Endothelial cell of umbilical vein (primary cell): ENCODE results near the gene KCNQ1OT1. TPM values are rescaled to one million over a fixed set of nuclear protein-coding genes. Genes with fewer than 3 reads are reported as not detected.

ENCODE experiments used
- BruUV-seq: library from RNA; stranded (reverse); fragments of 400-500 nt; replicated peaks from 2 replicates; lab custom pipeline; 2021; lab: Mats Ljungman, UMichigan
- CTCF ChIA-PET: fragments of 300-600, 350-600 bp; sonication (Branson Sonifier 250); formaldehyde crosslinking; loops from one replicate; lab custom pipeline; 2021; ENCODE audit warnings: antibody characterized with exemption, inconsistent platforms; lab: Charles Lee
- POLR2A ChIA-PET: fragments of 300-600, 350-600 bp; sonication (Branson Sonifier 250); formaldehyde crosslinking; loops from one replicate; lab custom pipeline; 2021; ENCODE audit warnings: antibody characterized with exemption, inconsistent platforms; lab: Charles Lee
- DNase-seq: peaks from one replicate; pipeline ENCODE4 v3.0.0-alpha.2; 2011; ENCODE audit warnings: low read depth, low spot score
- FAIRE-seq: peaks from 2 replicates; lab custom pipeline; 2011; peaks lifted over from hg19 to GRCh38; lab: Jason Lieb, UNC
- H2AFZ ChIP-seq: 2 replicates; pipeline ENCODE4 v1.6.0; 2012; ENCODE audit warnings: low read depth, low read length, control low read depth, inconsistent platforms
- H3K27ac ChIP-seq: 2 replicates; pipeline ENCODE4 v1.5.1; 2011; ENCODE audit warnings: low read depth, mild to moderate bottlenecking, control low read depth, low read length, moderate library complexity; ENCODE audit not compliant: insufficient read depth
- H3K27me3 ChIP-seq, 2 experiments: 2 replicates each; pipeline versions ENCODE4 v1.6.0 to v1.6.1; 2011; ENCODE audit warnings: low read length in 2 of 2, mixed read lengths in 1 of 2; ENCODE audit not compliant: control insufficient read depth in 2 of 2, insufficient read depth in 2 of 2
- H3K36me3 ChIP-seq, 2 experiments: 2 replicates in 1 of 2; 3 replicates in 1 of 2; pipeline ENCODE4 v1.5.1; 2011; ENCODE audit warnings: low read length in 2 of 2, mild to moderate bottlenecking in 1 of 2, moderate library complexity in 1 of 2; ENCODE audit not compliant: control insufficient read depth in 2 of 2, insufficient read depth in 2 of 2; ENCODE audit errors: extremely low read depth in 1 of 2
- H3K4me1 ChIP-seq: 3 replicates; pipeline ENCODE4 v1.5.1; 2011; ENCODE audit warnings: mild to moderate bottlenecking, low read length; ENCODE audit not compliant: control insufficient read depth, insufficient read depth; ENCODE audit errors: extremely low read depth
- H3K4me2 ChIP-seq: 2 replicates; pipeline ENCODE4 v1.6.1; 2011; ENCODE audit warnings: low read length, control low read depth, mixed read lengths; ENCODE audit not compliant: insufficient read depth
- H3K4me3 ChIP-seq, 3 experiments: fragments of 200-600 bp in 1 of 3; sonication (generic), shearing (Covaris generic) in 1 of 3; replicated peaks in 1 of 3; 2 replicates each; pipeline ENCODE4 v1.5.1; 2011 to 2016; ENCODE audit warnings: control low read depth in 3 of 3, low read length in 3 of 3, mild to moderate bottlenecking in 2 of 3, inconsistent platforms in 1 of 3, low read depth in 1 of 3, moderate library complexity in 1 of 3; ENCODE audit not compliant: insufficient read depth in 1 of 3
- H3K79me2 ChIP-seq: 2 replicates; pipeline ENCODE4 v1.6.0; 2012; ENCODE audit warnings: low read length, inconsistent platforms; ENCODE audit not compliant: control insufficient read depth, insufficient read depth
- H3K9ac ChIP-seq: replicated peaks from 2 replicates; pipeline ENCODE3; 2011; ENCODE audit warnings: low read length, control low read depth; ENCODE audit not compliant: insufficient read depth; ENCODE audit errors: extremely low read depth
- H3K9me1 ChIP-seq: replicated peaks from 3 replicates; pipeline ENCODE4 v1.6.0; 2011; ENCODE audit warnings: mild to moderate bottlenecking, low read length; ENCODE audit not compliant: control insufficient read depth, insufficient read depth; ENCODE audit errors: extremely low read depth
- H3K9me3 ChIP-seq: replicated peaks from 2 replicates; pipeline ENCODE4 v1.5.1; 2012; ENCODE audit warnings: low read length, inconsistent platforms; ENCODE audit not compliant: control insufficient read depth, insufficient read depth
- H4K20me1 ChIP-seq: replicated peaks from 2 replicates; pipeline ENCODE3; 2011; ENCODE audit warnings: mild to moderate bottlenecking, low read length; ENCODE audit not compliant: control insufficient read depth, insufficient read depth; ENCODE audit errors: extremely low read depth
- CTCF ChIP-seq, 2 donors: IDR thresholded peaks; 1 replicate in 1 of 2; 2 replicates in 1 of 2; pipeline ENCODE4 v1.5.1; 2011; ENCODE audit warnings: low read length in 2 of 2, mild to moderate bottlenecking in 2 of 2, moderate library complexity in 2 of 2, control low read depth in 1 of 2, inconsistent platforms in 1 of 2, low read depth in 1 of 2; ENCODE audit not compliant: insufficient read depth in 1 of 2; ENCODE audit errors: extremely low read depth in 1 of 2
- EZH2 ChIP-seq: IDR thresholded peaks from 2 replicates; pipeline ENCODE4 v1.6.1; 2012; ENCODE audit warnings: borderline replicate concordance, low read depth, mild to moderate bottlenecking, moderate library complexity, low read length, inconsistent platforms; ENCODE audit not compliant: severe bottlenecking
- FOS ChIP-seq: IDR thresholded peaks from 2 replicates; pipeline ENCODE4 v1.6.1; 2011; ENCODE audit warnings: mild to moderate bottlenecking, low read length, moderate library complexity, borderline replicate concordance; ENCODE audit not compliant: insufficient read depth
- GATA2 ChIP-seq: IDR thresholded peaks from 2 replicates; pipeline ENCODE4 v1.7.0; 2011; ENCODE audit warnings: low read depth, mild to moderate bottlenecking, moderate library complexity, mixed read lengths, low read length; ENCODE audit not compliant: insufficient read length, insufficient read depth
- JUN ChIP-seq: IDR thresholded peaks from 2 replicates; pipeline ENCODE4 v1.6.1; 2011; ENCODE audit warnings: borderline replicate concordance, low read depth; ENCODE audit not compliant: insufficient read length, insufficient read depth
- MYC ChIP-seq: IDR thresholded peaks from one replicate; pipeline ENCODE4 v1.6.1; 2011; ENCODE audit warnings: mild to moderate bottlenecking, low read depth, low read length
- POLR2A ChIP-seq: IDR thresholded peaks from 2 replicates; pipeline ENCODE4 v1.6.1; 2012; ENCODE audit warnings: low read depth, mild to moderate bottlenecking, control low read depth, low read length
- POLR2AphosphoS5 ChIP-seq: IDR thresholded peaks from 2 replicates; pipeline ENCODE4 v1.6.1; 2012; ENCODE audit warnings: low read depth, mild to moderate bottlenecking, control low read depth, low read length, moderate library complexity; ENCODE audit not compliant: insufficient read depth
- dilution Hi-C: fragments of 300-500 bp; cut with MboI; formaldehyde crosslinking; loops from one replicate; pipeline ENCODE4 v1.15.0; 2019; ENCODE audit warnings: low sequenced_read_pairs; ENCODE audit not compliant: extremely low pct_ligation_motif_present
- intact Hi-C: fragments of 100-400 bp; cut with micrococcal nuclease; formaldehyde crosslinking; loops from one replicate; pipeline ENCODE4 v1.10.0; 2022
- polyA plus RNA-seq, 4 experiments: library from polyadenylated mRNA; depleted of rRNA in 3 of 4; stranded (reverse) in 3 of 4; unstranded in 1 of 4; fragments of >200 nt; gene quantifications; 2 replicates each; pipeline versions ENCODE4 v1.2.1 to v1.2.3, GENCODE V29; 2011 to 2012; ENCODE audit warnings: missing spikeins in 1 of 4
- total RNA-seq: library from RNA; stranded (reverse); gene quantifications from 2 replicates; pipeline ENCODE4 v1.2.3, GENCODE V29; 2021
- TF ChIP-seq, protein P1 (sequence below): IDR thresholded peaks from 2 replicates; pipeline ENCODE4 v1.6.1; 2011; ENCODE audit not compliant: insufficient read depth, insufficient read length

Gene KCNQ1OT1
- total and polyA plus RNA-seq, 2 donors (not counting 3 experiments of a cell fraction or from before 2014, with no cell fraction given), result 0.11 to 1.8 TPM

- ChIA-PET POLR2A (no interaction called here), CTCF (no interaction called here)
- H2AFZ ChIP-seq, result no peak overlapping the region
- TF ChIP-seq POLR2A (no peak), GATA2 (no peak), JUN (no peak), POLR2AphosphoS5 (no peak), FOS (no peak), CTCF (IDR thresholded peaks at IDR 0.05; ENCODE audit: extremely low read depth in 1 of 2, insufficient read depth in 1 of 2, low read depth in 1 of 2, low read length in 2 of 2) (no peak), MYC (no peak), EZH2 (no peak)
- TF ChIP-seq, protein P1, sequence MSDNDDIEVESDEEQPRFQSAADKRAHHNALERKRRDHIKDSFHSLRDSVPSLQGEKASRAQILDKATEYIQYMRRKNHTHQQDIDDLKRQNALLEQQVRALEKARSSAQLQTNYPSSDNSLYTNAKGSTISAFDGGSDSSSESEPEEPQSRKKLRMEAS, result no peak
- no peak for DNase-seq
- H4K20me1 ChIP-seq, result no peaks in the 10 kb centered on the region
- H3K27ac ChIP-seq, result no peak overlapping the region
- FAIRE-seq, result no peak
- H3K9me3 ChIP-seq, result peaks cover 3% of the 10 kb centered on the region
- no peak overlapping the region for H3K4me2 ChIP-seq
- intact Hi-C loops, result no loop called here
- BruUV-seq, result no TSS peak
- no peaks in the 10 kb centered on the region for H3K4me1 ChIP-seq
- dilution Hi-C loops, result no loop called here
- no peaks in the 10 kb centered on the region for H3K36me3 ChIP-seq
- no peak overlapping the region for H3K4me3 ChIP-seq
- H3K79me2 ChIP-seq, result no peaks in the 10 kb centered on the region
- no peak overlapping the region for H3K9ac ChIP-seq
- H3K9me1 ChIP-seq, result no peaks in the 10 kb centered on the region
- no peaks in the 10 kb centered on the region for H3K27me3 ChIP-seq
Measured at GRCh38 chr11:2655834-2656622, 43.8 kb downstream of the KCNQ1OT1 start.
